ENCODE measurements around the gene XPNPEP2.

Gene XPNPEP2, protein sequence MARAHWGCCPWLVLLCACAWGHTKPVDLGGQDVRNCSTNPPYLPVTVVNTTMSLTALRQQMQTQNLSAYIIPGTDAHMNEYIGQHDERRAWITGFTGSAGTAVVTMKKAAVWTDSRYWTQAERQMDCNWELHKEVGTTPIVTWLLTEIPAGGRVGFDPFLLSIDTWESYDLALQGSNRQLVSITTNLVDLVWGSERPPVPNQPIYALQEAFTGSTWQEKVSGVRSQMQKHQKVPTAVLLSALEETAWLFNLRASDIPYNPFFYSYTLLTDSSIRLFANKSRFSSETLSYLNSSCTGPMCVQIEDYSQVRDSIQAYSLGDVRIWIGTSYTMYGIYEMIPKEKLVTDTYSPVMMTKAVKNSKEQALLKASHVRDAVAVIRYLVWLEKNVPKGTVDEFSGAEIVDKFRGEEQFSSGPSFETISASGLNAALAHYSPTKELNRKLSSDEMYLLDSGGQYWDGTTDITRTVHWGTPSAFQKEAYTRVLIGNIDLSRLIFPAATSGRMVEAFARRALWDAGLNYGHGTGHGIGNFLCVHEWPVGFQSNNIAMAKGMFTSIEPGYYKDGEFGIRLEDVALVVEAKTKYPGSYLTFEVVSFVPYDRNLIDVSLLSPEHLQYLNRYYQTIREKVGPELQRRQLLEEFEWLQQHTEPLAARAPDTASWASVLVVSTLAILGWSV

GRCh38 chrX:129738466-129739308, at the start of gene XPNPEP2:
XPNPEP2 (plus strand) TSS chrX:129738979; CDS start chrX:129739214, 235 bp downstream.
- FAIRE-seq (no peak), DNase-seq (ENCODE audit: insufficient read length, low spot score) (no peak)

DNA sequence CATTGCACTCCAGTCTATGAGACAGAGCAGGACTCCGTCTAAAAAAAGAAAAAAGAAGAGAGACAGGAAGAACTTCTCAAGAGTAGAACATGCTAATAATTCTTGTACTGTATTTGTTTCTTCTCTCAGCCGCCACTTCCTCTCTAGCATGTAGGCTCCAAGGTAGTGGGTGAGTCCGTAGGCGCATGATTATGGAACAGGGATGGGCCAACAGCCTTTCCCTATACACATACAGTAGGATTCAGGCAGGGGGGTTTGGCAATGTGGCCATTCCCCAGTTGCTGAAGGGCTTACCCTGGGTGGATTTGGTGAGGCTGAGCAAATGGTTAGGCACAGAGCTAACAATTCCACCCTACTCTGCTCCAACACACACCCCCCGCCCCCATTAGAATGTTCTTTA, 49.0 kb upstream of the XPNPEP2 start:
- no peak for DNase-seq (ENCODE audit: insufficient read length, low spot score)
- no peak for FAIRE-seq

More at GRCh38 chrX:129738466-129739308, at the start of gene XPNPEP2:
- no peak for TF ChIP-seq CTCF (IDR thresholded peaks at IDR 0.05; ENCODE audit: insufficient read depth, missing control alignments)

GRCh38 chrX:129690435-129690834, 48.3 kb upstream of the XPNPEP2 start:
- DNase-seq (ENCODE audit: insufficient read length, low spot score): no peak
- TF ChIP-seq CTCF (IDR thresholded peaks at IDR 0.05; ENCODE audit: insufficient read depth, missing control alignments): no peak
- no peak for FAIRE-seq

More for the DNA sequence above, 49.0 kb upstream of the XPNPEP2 start:
- TF ChIP-seq CTCF (IDR thresholded peaks at IDR 0.05; ENCODE audit: insufficient read depth, missing control alignments): no peak

DNA sequence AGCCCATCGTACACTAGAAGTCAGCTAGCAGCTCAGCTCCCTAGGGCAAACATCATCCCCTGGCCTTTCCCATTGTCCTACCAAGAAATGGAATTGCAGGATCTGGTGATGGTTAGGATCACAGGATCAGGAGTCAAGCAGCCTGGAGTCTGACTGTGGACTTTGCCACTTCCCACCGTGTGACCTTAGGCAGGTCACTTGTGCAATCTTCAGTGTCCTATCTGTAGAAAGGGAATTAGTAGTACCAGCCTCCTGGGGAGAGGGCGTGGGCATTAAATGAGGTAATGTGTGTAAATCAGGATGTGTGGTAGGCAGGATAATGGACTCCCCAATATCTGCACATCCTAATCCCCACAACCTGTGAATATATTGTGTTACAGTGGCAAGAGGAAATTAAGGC, 45.4 kb upstream of the XPNPEP2 start:
- DNase-seq (ENCODE audit: insufficient read length, low spot score): no peak
- no peak for FAIRE-seq
- no peak for TF ChIP-seq CTCF (IDR thresholded peaks at IDR 0.05; ENCODE audit: insufficient read depth, missing control alignments)

DNA sequence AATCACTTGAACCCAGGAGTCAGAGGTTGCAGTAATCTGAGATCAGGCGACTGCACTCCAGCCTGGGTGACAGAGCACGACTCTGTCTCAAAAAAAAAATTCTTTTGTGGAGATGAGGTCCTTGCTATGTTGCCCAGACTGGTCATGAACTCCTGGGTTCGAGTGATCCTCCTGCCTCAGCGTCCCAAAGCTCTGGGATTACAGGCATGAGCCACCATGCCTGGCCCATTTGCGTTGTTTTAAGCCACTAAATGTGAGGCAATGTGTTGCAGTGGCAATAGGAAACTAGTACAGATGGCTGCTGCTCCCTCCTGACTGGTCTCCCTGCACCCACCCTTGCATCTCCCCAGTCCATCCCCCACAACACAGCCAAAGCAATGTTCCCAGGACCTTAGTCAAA, 44.0 kb upstream of the XPNPEP2 start:
- FAIRE-seq (no peak), DNase-seq (ENCODE audit: insufficient read length, low spot score) (no peak)
- TF ChIP-seq CTCF (IDR thresholded peaks at IDR 0.05; ENCODE audit: insufficient read depth, missing control alignments): no peak

DNA sequence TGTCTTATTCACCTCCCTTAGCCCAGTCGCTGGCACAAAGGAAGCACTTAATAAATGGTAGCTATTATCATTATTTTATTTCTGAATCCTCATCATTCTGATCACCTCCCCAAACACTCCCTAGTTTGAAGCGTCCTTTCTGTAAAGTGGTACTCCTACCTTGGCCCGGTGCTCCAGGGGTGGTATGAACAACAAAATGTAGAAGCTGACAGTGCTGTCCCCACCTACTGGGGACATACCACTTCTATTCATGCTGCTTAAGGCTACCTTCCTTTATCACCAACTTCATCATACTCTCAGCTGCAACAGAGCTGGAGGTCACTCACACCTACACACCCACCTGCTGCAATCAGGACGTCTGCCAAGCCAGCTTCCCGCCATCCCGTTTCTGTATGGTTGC, 43.2 kb upstream of the XPNPEP2 start:
- FAIRE-seq (no peak), DNase-seq (ENCODE audit: insufficient read length, low spot score) (no peak)
- TF ChIP-seq CTCF (IDR thresholded peaks at IDR 0.05; ENCODE audit: insufficient read depth, missing control alignments): no peak
